ENCODE measurements around the gene P2RX4. TPM values are rescaled to one million over a fixed set of nuclear protein-coding genes. Genes with fewer than 3 reads are reported as not detected.

The P2RX4 gene
- total and polyA plus RNA-seq, 2 of the 13 experiments (the other 11 are each of a cell fraction or from before 2014, with no cell fraction given): 13.8 to 30.8 TPM

- Histone ChIP-seq H2AFZ (ENCODE audit: low read length) (no peak overlapping the region), H4K20me1 (ENCODE audit: insufficient read depth, low read length) (no peaks in the 10 kb centered on the region), H3K36me3 (replicated peaks in 1 of 2; ENCODE audit: control insufficient read depth in 1 of 2, insufficient read depth in 2 of 2, low read length in 2 of 2) (no peaks in the 10 kb centered on the region), H3K79me2 (ENCODE audit: insufficient read depth, low read length) (no peaks in the 10 kb centered on the region), H3K9me3 (ENCODE audit: low read length) (no peaks in the 10 kb centered on the region), H3K4me2 (ENCODE audit: low read depth, low read length) (no peak overlapping the region), H3K27me3 (ENCODE audit: control insufficient read depth in 1 of 2, insufficient read depth in 2 of 2, low read length in 2 of 2) (no peaks in the 10 kb centered on the region; a peak in 1 of 5 replicates), H3K4me3 (replicated peaks in 1 of 3; ENCODE audit: insufficient read depth in 1 of 3, low read depth in 2 of 3, low read length in 3 of 3) (no peak overlapping the region), H3K27ac (ENCODE audit: extremely low read length, insufficient read depth, low read length) (no peak overlapping the region), H3K9ac (ENCODE audit: insufficient read depth, low read depth, low read length) (no peak overlapping the region), H3K4me1 (ENCODE audit: insufficient read depth, low read length) (no peaks in the 10 kb centered on the region)
- WGBS (ENCODE audit: low lambda C conversion rate): 64% methylated on average over 14 of the region's 14 CpGs
- ATAC-seq: no peak
- CTCF ChIA-PET (ENCODE audit: low intra/inter-chr PET ratio, low total read pairs): no interaction called here
- DNase-seq (ENCODE audit: low spot score): no peak
- no peak for FAIRE-seq
- POLR2A ChIA-PET: no interaction called here
- intact Hi-C loops (cut with micrococcal nuclease; ENCODE audit: unreplicated experiment): no loop called here
- TF ChIP-seq TEF (CRISPR knock-in tag; IDR thresholded peaks at IDR 0.05) (no peak), CEBPB (IDR thresholded peaks at IDR 0.05; ENCODE audit: borderline replicate concordance, low read depth, low read length) (peak; percentile 92), DZIP1 (CRISPR knock-in tag; IDR thresholded peaks at IDR 0.05) (no peak), CEBPG (CRISPR knock-in tag; IDR thresholded peaks at IDR 0.05) (peak; percentile 67)
- BruUV-seq (replicated peaks): no TSS peak
- in situ Hi-C loops (cut with HindIII; ENCODE audit: extremely low pct_ligation_motif_present, low pct_unique_long_range_greater_than_20kb): no loop called here
Observed at GRCh38 chr12:121167232-121167820, 42.6 kb upstream of the P2RX4 start.

- H3K9me3 ChIP-seq (ENCODE audit: low read length): no peaks in the 10 kb centered on the region
- intact Hi-C loops (cut with micrococcal nuclease; ENCODE audit: unreplicated experiment) (no loop called here), in situ Hi-C loops (cut with HindIII; ENCODE audit: extremely low pct_ligation_motif_present, low pct_unique_long_range_greater_than_20kb) (no loop called here)
- no peak for ATAC-seq
- FAIRE-seq: no peak
- no peaks in the 10 kb centered on the region for H3K79me2 ChIP-seq (ENCODE audit: insufficient read depth, low read length)
- ChIA-PET POLR2A (no interaction called here), CTCF (ENCODE audit: low intra/inter-chr PET ratio, low total read pairs) (no interaction called here)
- DNase-seq (ENCODE audit: low spot score): no peak
- no peak overlapping the region for H3K4me2 ChIP-seq (ENCODE audit: low read depth, low read length)
- H3K27me3 ChIP-seq (ENCODE audit: control insufficient read depth in 1 of 2, insufficient read depth in 2 of 2, low read length in 2 of 2): no peaks in the 10 kb centered on the region; a peak in 1 of 5 replicates
- no peaks in the 10 kb centered on the region for H3K36me3 ChIP-seq (replicated peaks in 1 of 2; ENCODE audit: control insufficient read depth in 1 of 2, insufficient read depth in 2 of 2, low read length in 2 of 2)
- H3K27ac ChIP-seq (ENCODE audit: extremely low read length, insufficient read depth, low read length): no peak overlapping the region
- 38% methylated on average over 3 of the region's 3 CpGs for WGBS (ENCODE audit: low lambda C conversion rate)
- no peaks in the 10 kb centered on the region for H3K4me1 ChIP-seq (ENCODE audit: insufficient read depth, low read length)
- no peak overlapping the region for H3K9ac ChIP-seq (ENCODE audit: insufficient read depth, low read depth, low read length)
- H4K20me1 ChIP-seq (ENCODE audit: insufficient read depth, low read length): no peaks in the 10 kb centered on the region
- no TSS peak for BruUV-seq (replicated peaks)
- H2AFZ ChIP-seq (ENCODE audit: low read length): no peak overlapping the region
- no peak overlapping the region for H3K4me3 ChIP-seq (replicated peaks in 1 of 3; ENCODE audit: insufficient read depth in 1 of 3, low read depth in 2 of 3, low read length in 3 of 3)
- TF ChIP-seq GPBP1L1 (CRISPR knock-in tag; IDR thresholded peaks at IDR 0.05) (no peak), HMGA1 (CRISPR knock-in tag; conservative IDR thresholded peaks at IDR 0.05) (no peak), CHD2 (IDR thresholded peaks at IDR 0.05; ENCODE audit: low read depth, low read length) (no peak), ZNF143 (CRISPR knock-in tag; IDR thresholded peaks at IDR 0.05) (no peak), ZNF232 (CRISPR knock-in tag; IDR thresholded peaks at IDR 0.05; ENCODE audit: borderline replicate concordance) (no peak), YY1 (IDR thresholded peaks at IDR 0.05; ENCODE audit: insufficient read depth, insufficient replicate concordance, low read depth, low read length) (no peak), KDM3A (CRISPR knock-in tag; IDR thresholded peaks at IDR 0.05; ENCODE audit: low read depth) (no peak), KLF12 (CRISPR knock-in tag; IDR thresholded peaks at IDR 0.05; ENCODE audit: borderline replicate concordance) (no peak), ZNF549 (CRISPR knock-in tag; IDR thresholded peaks at IDR 0.05) (no peak)
Observed at GRCh38 chr12:121167951-121168350, 42.0 kb upstream of the P2RX4 start.
